HepG2 (cell line): Measurements from ENCODE around the gene LACTBL1. TPM values are rescaled to one million over a fixed set of nuclear protein-coding genes. Genes with fewer than 3 reads are reported as not detected.

Experiments
- ATAC-seq: fragments of 200-7000 bp; cut with Tn5 transposase; 3 replicates; pipeline ENCODE4 v1.9.1; 2020; ENCODE audit warnings: mild to moderate bottlenecking, moderate library complexity
- BruUV-seq: library from RNA; stranded (reverse); fragments of 400-500 nt; replicated peaks from 2 replicates; lab custom pipeline; 2021; lab: Mats Ljungman, UMichigan
- CTCF ChIA-PET: fragments of 300-600 bp; formaldehyde crosslinking; extraction: SDS; loops from one replicate; lab custom pipeline; 2021; ENCODE audit warnings: low total read pairs, inconsistent platforms, low intra/inter-chr PET ratio; lab: Yijun Ruan, JAX
- POLR2A ChIA-PET: fragments of 350-600 bp; sonication (Branson Sonifier 250); formaldehyde crosslinking; loops from one replicate; lab custom pipeline; 2020; ENCODE audit warnings: antibody characterized with exemption, inconsistent platforms; lab: Yijun Ruan, JAX
- DNase-seq: peaks from one replicate; pipeline ENCODE4 v3.0.0-alpha.2; 2015; ENCODE audit warnings: low spot score
- FAIRE-seq: peaks from 3 replicates; lab custom pipeline; 2011; peaks lifted over from hg19 to GRCh38; lab: Jason Lieb, UNC
- H2AFZ ChIP-seq: one replicate; pipeline ENCODE4 v1.6.1; 2011; ENCODE audit warnings: low read length, inconsistent platforms
- H3K27ac ChIP-seq: fragments of 300-600 bp; 3 replicates; pipeline ENCODE4 v1.8.0; 2011; ENCODE audit warnings: mixed run types, mild to moderate bottlenecking, mixed read lengths, low read length, inconsistent platforms; ENCODE audit not compliant: insufficient read depth; ENCODE audit errors: extremely low read length
- H3K27me3 ChIP-seq, 2 experiments: fragments of 200-600 bp in 1 of 2; 2 replicates in 1 of 2; 3 replicates in 1 of 2; pipeline versions ENCODE4 v1.6.0 to v1.8.0; 2011; ENCODE audit warnings: low read length in 2 of 2, mild to moderate bottlenecking in 2 of 2, moderate library complexity in 2 of 2, inconsistent platforms in 1 of 2; ENCODE audit not compliant: insufficient read depth in 2 of 2, control insufficient read depth in 1 of 2
- H3K36me3 ChIP-seq, 2 experiments: fragments of 200-600 bp in 1 of 2; replicated peaks in 1 of 2; 2 replicates in 1 of 2; 3 replicates in 1 of 2; pipeline versions ENCODE4 v1.5.1 to v1.8.0; 2011; ENCODE audit warnings: low read length in 2 of 2, inconsistent platforms in 1 of 2; ENCODE audit not compliant: insufficient read depth in 2 of 2, control insufficient read depth in 1 of 2
- H3K4me1 ChIP-seq: 2 replicates; pipeline ENCODE4 v1.5.1; 2012; ENCODE audit warnings: low read length, inconsistent platforms; ENCODE audit not compliant: insufficient read depth
- H3K4me2 ChIP-seq: 2 replicates; pipeline ENCODE4 v1.6.0; 2011; ENCODE audit warnings: low read depth, low read length, inconsistent platforms
- H3K4me3 ChIP-seq, 3 experiments: fragments of 200-600 bp in 1 of 3; sonication (generic), shearing (Covaris generic) in 1 of 3; replicated peaks in 1 of 3; 2 replicates each; pipeline ENCODE4 v1.5.1; 2011 to 2016; ENCODE audit warnings: low read length in 3 of 3, inconsistent platforms in 2 of 3, low read depth in 2 of 3, mild to moderate bottlenecking in 2 of 3, control low read depth in 1 of 3, mixed read lengths in 1 of 3; ENCODE audit not compliant: insufficient read depth in 1 of 3
- H3K79me2 ChIP-seq: one replicate; pipeline ENCODE4 v1.6.1; 2011; ENCODE audit warnings: low read length, inconsistent platforms; ENCODE audit not compliant: insufficient read depth
- H3K9ac ChIP-seq: 2 replicates; pipeline ENCODE4 v1.6.0; 2011; ENCODE audit warnings: mild to moderate bottlenecking, low read depth, low read length, inconsistent platforms; ENCODE audit not compliant: insufficient read depth
- H3K9me3 ChIP-seq: 2 replicates; pipeline ENCODE4 v1.5.1; 2012; ENCODE audit warnings: mild to moderate bottlenecking, low read length
- H4K20me1 ChIP-seq: 2 replicates; pipeline ENCODE4 v1.6.0; 2011; ENCODE audit warnings: inconsistent platforms, mild to moderate bottlenecking, low read length, moderate library complexity; ENCODE audit not compliant: insufficient read depth
- FOSL2 ChIP-seq: sonication (generic); formaldehyde crosslinking; IDR thresholded peaks from 2 replicates; pipeline ENCODE4 v1.4.0; 2020; ENCODE audit warnings: missing genetic modification reagents
- HMGXB3 ChIP-seq: sonication (generic); formaldehyde crosslinking; IDR thresholded peaks from 2 replicates; pipeline ENCODE4 v1.4.0; 2020; ENCODE audit warnings: missing genetic modification reagents, borderline replicate concordance
- HOXD1 ChIP-seq: sonication (generic); formaldehyde crosslinking; IDR thresholded peaks from 2 replicates; pipeline ENCODE4 v1.5.0; 2020; ENCODE audit warnings: missing genetic modification reagents
- MXD3 ChIP-seq: IDR thresholded peaks from 2 replicates; pipeline ENCODE4 v1.6.1; 2016; ENCODE audit warnings: mild to moderate bottlenecking, missing biosample characterization, missing genetic modification reagents
- NFATC3 ChIP-seq: sonication (generic); formaldehyde crosslinking; IDR thresholded peaks from 2 replicates; pipeline ENCODE4 v1.5.1; 2020; ENCODE audit warnings: mild to moderate bottlenecking, missing genetic modification reagents
- SALL2 ChIP-seq: sonication (generic); formaldehyde crosslinking; IDR thresholded peaks from 2 replicates; pipeline ENCODE4 v1.8.1; 2023; ENCODE audit warnings: mild to moderate bottlenecking, missing genetic modification reagents, inconsistent platforms
- ZMAT5 ChIP-seq: sonication (generic); formaldehyde crosslinking; IDR thresholded peaks from 2 replicates; pipeline ENCODE4 v1.5.0; 2020; ENCODE audit warnings: mild to moderate bottlenecking, low read depth, missing genetic modification reagents, borderline replicate concordance
- ZNF143 ChIP-seq: sonication (generic); formaldehyde crosslinking; IDR thresholded peaks from 2 replicates; pipeline ENCODE4 v1.4.0; 2020; ENCODE audit warnings: missing genetic modification reagents
- ZNF430 ChIP-seq: sonication (generic); formaldehyde crosslinking; IDR thresholded peaks from 2 replicates; pipeline ENCODE4 v1.9.0; 2021; ENCODE audit warnings: mild to moderate bottlenecking, missing genetic modification reagents
- ZNF451 ChIP-seq: sonication (generic); formaldehyde crosslinking; IDR thresholded peaks from 2 replicates; pipeline ENCODE4 v1.5.0; 2020; ENCODE audit warnings: mild to moderate bottlenecking, missing genetic modification reagents
- ZNF512 ChIP-seq: sonication (generic); formaldehyde crosslinking; IDR thresholded peaks from 2 replicates; pipeline ENCODE4 v1.4.0; 2020; ENCODE audit warnings: mild to moderate bottlenecking, missing genetic modification reagents
- WGBS: methylation state at CpG from one replicate; pipeline ENCODE4 v1.1.6; 2017; ENCODE audit warnings: low lambda C conversion rate; 5-methylcytosine and 5-hydroxymethylcytosine counted together
- in situ Hi-C: cut with HindIII; loops from 2 replicates; pipeline ENCODE4 v1.10.0; 2017; ENCODE audit warnings: low pct_unique_long_range_greater_than_20kb; ENCODE audit not compliant: extremely low pct_ligation_motif_present
- intact Hi-C: fragments of 100-400 bp; cut with micrococcal nuclease; formaldehyde crosslinking; loops from one replicate; pipeline ENCODE4 v1.10.0; 2022; ENCODE audit not compliant: unreplicated experiment
- polyA plus RNA-seq, 8 experiments: library from polyadenylated mRNA; depleted of rRNA in 3 of 8; stranded (reverse) in 7 of 8; unstranded in 1 of 8; fragments of >200 nt; fragmentation: Illumina TruSeq in 4 of 8; extraction: Trizol in 4 of 8; gene quantifications; 2 replicates each; pipeline versions ENCODE4 v1.2.1 to v1.2.3, GENCODE V29; 2011 to 2016; ENCODE audit warnings: low read depth in 4 of 8, missing spikeins in 1 of 8, mixed read lengths in 1 of 8; ENCODE audit not compliant: insufficient read depth in 1 of 8
- total RNA-seq, 5 experiments: library from RNA; depleted of rRNA; stranded (reverse); fragments of >200 nt; fragmentation: Illumina TruSeq; extraction: Trizol; gene quantifications; 2 replicates each; pipeline ENCODE4 v1.2.3, GENCODE V29; 2016; ENCODE audit warnings: low read depth in 1 of 5
- TF ChIP-seq, protein P1 (sequence below): sonication (generic); formaldehyde crosslinking; IDR thresholded peaks from 2 replicates; pipeline ENCODE4 v1.9.0; 2021; ENCODE audit warnings: missing genetic modification reagents, borderline replicate concordance
- TF ChIP-seq, protein P2 (sequence below): sonication (generic); formaldehyde crosslinking; IDR thresholded peaks from 2 replicates; pipeline ENCODE4 v1.5.0; 2020; ENCODE audit warnings: missing genetic modification reagents

The LACTBL1 gene
- total and polyA plus RNA-seq, 2 of the 13 experiments (the other 11 are each of a cell fraction or from before 2014, with no cell fraction given), result 0.12 to 1.3 TPM

DNA sequence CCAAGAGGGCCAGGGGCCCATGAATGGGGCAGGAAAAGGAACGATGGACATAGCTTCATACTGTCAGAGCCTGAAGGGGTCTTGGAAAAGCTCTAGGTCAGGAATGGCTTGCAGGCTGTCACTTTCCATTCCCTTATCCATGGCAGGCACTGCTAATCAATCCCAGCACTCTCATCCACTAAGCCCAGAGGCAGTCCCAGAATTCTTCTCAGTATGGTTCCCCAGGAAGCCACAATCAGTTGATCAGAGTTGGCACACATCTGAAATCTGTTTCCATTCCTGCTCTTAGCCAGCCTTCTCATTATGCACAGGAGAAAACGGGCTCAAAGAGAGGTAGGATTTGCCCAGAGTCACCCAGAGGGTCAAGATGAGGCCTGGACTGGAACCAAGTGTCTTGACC, 65.7 kb downstream of the LACTBL1 start (continued):
- TF ChIP-seq MXD3 (CRISPR knock-in tag) (no peak), SALL2 (CRISPR knock-in tag) (no peak)

- Histone ChIP-seq H3K79me2 (no peaks in the 10 kb centered on the region), H3K27me3 (peaks cover 0 to 20% of the 10 kb centered on the region in 2 experiments; a peak in 3 of 5 replicates), H4K20me1 (no peaks in the 10 kb centered on the region), H3K4me2 (no peak overlapping the region), H2AFZ (no peak overlapping the region), H3K36me3 (no peaks in the 10 kb centered on the region), H3K9me3 (no peaks in the 10 kb centered on the region), H3K4me1 (no peaks in the 10 kb centered on the region), H3K4me3 (no peak overlapping the region), H3K9ac (no peak overlapping the region), H3K27ac (no peak overlapping the region)
- BruUV-seq, result no TSS peak
- intact Hi-C loops (no loop called here), in situ Hi-C loops (no loop called here)
- ChIA-PET CTCF (no interaction called here), POLR2A (no interaction called here)
- no peak for ATAC-seq
- 50% methylated on average over 2 of the region's 3 CpGs for WGBS
- DNase-seq, result no peak
- FAIRE-seq, result no peak
- TF ChIP-seq ZMAT5, result no peak
- no peak for TF ChIP-seq HMGXB3 (CRISPR knock-in tag)
- no peak for TF ChIP-seq NFATC3 (CRISPR knock-in tag)
- no peak for TF ChIP-seq ZNF430 (CRISPR knock-in tag)
- TF ChIP-seq, protein P1, sequence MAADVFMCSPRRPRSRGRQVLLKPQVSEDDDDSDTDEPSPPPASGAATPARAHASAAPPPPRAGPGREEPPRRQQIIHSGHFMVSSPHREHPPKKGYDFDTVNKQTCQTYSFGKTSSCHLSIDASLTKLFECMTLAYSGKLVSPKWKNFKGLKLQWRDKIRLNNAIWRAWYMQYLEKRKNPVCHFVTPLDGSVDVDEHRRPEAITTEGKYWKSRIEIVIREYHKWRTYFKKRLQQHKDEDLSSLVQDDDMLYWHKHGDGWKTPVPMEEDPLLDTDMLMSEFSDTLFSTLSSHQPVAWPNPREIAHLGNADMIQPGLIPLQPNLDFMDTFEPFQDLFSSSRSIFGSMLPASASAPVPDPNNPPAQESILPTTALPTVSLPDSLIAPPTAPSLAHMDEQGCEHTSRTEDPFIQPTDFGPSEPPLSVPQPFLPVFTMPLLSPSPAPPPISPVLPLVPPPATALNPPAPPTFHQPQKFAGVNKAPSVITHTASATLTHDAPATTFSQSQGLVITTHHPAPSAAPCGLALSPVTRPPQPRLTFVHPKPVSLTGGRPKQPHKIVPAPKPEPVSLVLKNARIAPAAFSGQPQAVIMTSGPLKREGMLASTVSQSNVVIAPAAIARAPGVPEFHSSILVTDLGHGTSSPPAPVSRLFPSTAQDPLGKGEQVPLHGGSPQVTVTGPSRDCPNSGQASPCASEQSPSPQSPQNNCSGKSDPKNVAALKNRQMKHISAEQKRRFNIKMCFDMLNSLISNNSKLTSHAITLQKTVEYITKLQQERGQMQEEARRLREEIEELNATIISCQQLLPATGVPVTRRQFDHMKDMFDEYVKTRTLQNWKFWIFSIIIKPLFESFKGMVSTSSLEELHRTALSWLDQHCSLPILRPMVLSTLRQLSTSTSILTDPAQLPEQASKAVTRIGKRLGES (CRISPR knock-in tag), result no peak
- TF ChIP-seq ZNF143 (CRISPR knock-in tag), result no peak
- no peak for TF ChIP-seq HOXD1 (CRISPR knock-in tag)
- no peak for TF ChIP-seq FOSL2 (CRISPR knock-in tag)
- TF ChIP-seq ZNF512 (CRISPR knock-in tag), result no peak
- TF ChIP-seq ZNF451 (CRISPR knock-in tag), result no peak
- TF ChIP-seq, protein P2, sequence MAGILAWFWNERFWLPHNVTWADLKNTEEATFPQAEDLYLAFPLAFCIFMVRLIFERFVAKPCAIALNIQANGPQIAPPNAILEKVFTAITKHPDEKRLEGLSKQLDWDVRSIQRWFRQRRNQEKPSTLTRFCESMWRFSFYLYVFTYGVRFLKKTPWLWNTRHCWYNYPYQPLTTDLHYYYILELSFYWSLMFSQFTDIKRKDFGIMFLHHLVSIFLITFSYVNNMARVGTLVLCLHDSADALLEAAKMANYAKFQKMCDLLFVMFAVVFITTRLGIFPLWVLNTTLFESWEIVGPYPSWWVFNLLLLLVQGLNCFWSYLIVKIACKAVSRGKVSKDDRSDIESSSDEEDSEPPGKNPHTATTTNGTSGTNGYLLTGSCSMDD (CRISPR knock-in tag), result no peak
These were observed 69.6 kb downstream of the LACTBL1 start for GRCh38 chr1:22903113-22903512.
